Astrocyte (in vitro differentiated cells and primary cell): ENCODE measurements around the gene TMEM59. TPM values are rescaled to one million over a fixed set of nuclear protein-coding genes. Genes with fewer than 3 reads are reported as not detected.

Source experiments
- DNase-seq: peaks from one replicate; pipeline ENCODE4 v3.0.0-alpha.2; 2010; ENCODE audit warnings: low read depth
- FAIRE-seq: peaks from 2 replicates; lab custom pipeline; 2011; peaks lifted over from hg19 to GRCh38; lab: Jason Lieb, UNC
- H2AFZ ChIP-seq: 2 replicates; pipeline ENCODE4 v1.6.0; 2012; ENCODE audit warnings: low read depth, low read length, inconsistent platforms
- H3K27ac ChIP-seq: 2 replicates; pipeline ENCODE4 v1.5.1; 2011; ENCODE audit warnings: low read depth, low read length, inconsistent platforms
- H3K27me3 ChIP-seq: 2 replicates; pipeline ENCODE4 v1.6.0; 2011; ENCODE audit warnings: low read length, inconsistent platforms; ENCODE audit not compliant: insufficient read depth
- H3K36me3 ChIP-seq: 2 replicates; pipeline ENCODE4 v1.5.1; 2011; ENCODE audit warnings: low read length, inconsistent platforms; ENCODE audit not compliant: insufficient read depth
- H3K4me1 ChIP-seq: 2 replicates; pipeline ENCODE4 v1.5.1; 2011; ENCODE audit warnings: low read length, inconsistent platforms; ENCODE audit not compliant: insufficient read depth
- H3K4me2 ChIP-seq: 2 replicates; pipeline ENCODE4 v1.6.0; 2012; ENCODE audit warnings: low read length, inconsistent platforms
- H3K4me3 ChIP-seq: 2 replicates; pipeline ENCODE4 v1.5.1; 2011; ENCODE audit warnings: low read depth, mild to moderate bottlenecking, low read length, inconsistent platforms; ENCODE audit not compliant: insufficient read depth
- H3K79me2 ChIP-seq: 2 replicates; pipeline ENCODE4 v1.6.0; 2012; ENCODE audit warnings: mild to moderate bottlenecking, low read length, inconsistent platforms; ENCODE audit not compliant: insufficient read depth
- H3K9ac ChIP-seq: 2 replicates; pipeline ENCODE4 v1.6.0; 2012; ENCODE audit warnings: mild to moderate bottlenecking, low read length, inconsistent platforms
- H3K9me3 ChIP-seq: 2 replicates; pipeline ENCODE4 v1.5.1; 2012; ENCODE audit warnings: low read depth, mild to moderate bottlenecking, low read length, inconsistent platforms; ENCODE audit not compliant: insufficient read depth
- H4K20me1 ChIP-seq: 2 replicates; pipeline ENCODE4 v1.6.0; 2012; ENCODE audit warnings: low read length, inconsistent platforms; ENCODE audit not compliant: insufficient read depth
- H3K27ac Mint-ChIP-seq: one replicate; pipeline ENCODE4 v1.8.0; 2021; ENCODE audit warnings: mild to moderate bottlenecking, mixed read lengths; ENCODE audit not compliant: unreplicated experiment
- H3K27me3 Mint-ChIP-seq: one replicate; pipeline ENCODE4 v1.8.0; 2021; ENCODE audit warnings: low read depth, mixed read lengths; ENCODE audit not compliant: unreplicated experiment
- H3K36me3 Mint-ChIP-seq: one replicate; pipeline ENCODE4 v1.8.0; 2021; ENCODE audit warnings: low read depth, mixed read lengths; ENCODE audit not compliant: unreplicated experiment
- H3K4me1 Mint-ChIP-seq: one replicate; pipeline ENCODE4 v1.8.0; 2021; ENCODE audit warnings: low read depth, mixed read lengths; ENCODE audit not compliant: unreplicated experiment
- H3K4me3 Mint-ChIP-seq: one replicate; pipeline ENCODE4 v1.8.0; 2021; ENCODE audit warnings: mild to moderate bottlenecking, moderate library complexity, mixed read lengths; ENCODE audit not compliant: unreplicated experiment
- H3K9me3 Mint-ChIP-seq: one replicate; pipeline ENCODE4 v1.8.0; 2021; ENCODE audit warnings: mild to moderate bottlenecking, mixed read lengths; ENCODE audit not compliant: unreplicated experiment
- EZH2 ChIP-seq: IDR thresholded peaks from 2 replicates; pipeline ENCODE4 v1.6.1; 2012; ENCODE audit warnings: mild to moderate bottlenecking, low read length, inconsistent platforms; ENCODE audit not compliant: insufficient read depth
- total RNA-seq: library from RNA; stranded (reverse); gene quantifications from 2 replicates; pipeline ENCODE4 v1.2.1, GENCODE V29; 2021
- TF ChIP-seq, protein P1 (sequence below): IDR thresholded peaks from 2 replicates; pipeline ENCODE4 v1.5.1; 2011; ENCODE audit warnings: low read depth, mild to moderate bottlenecking, inconsistent platforms, low read length, moderate library complexity; ENCODE audit not compliant: insufficient read depth

Gene TMEM59
- total RNA-seq, 1 donor from 2014 or later = 315 TPM

DNA sequence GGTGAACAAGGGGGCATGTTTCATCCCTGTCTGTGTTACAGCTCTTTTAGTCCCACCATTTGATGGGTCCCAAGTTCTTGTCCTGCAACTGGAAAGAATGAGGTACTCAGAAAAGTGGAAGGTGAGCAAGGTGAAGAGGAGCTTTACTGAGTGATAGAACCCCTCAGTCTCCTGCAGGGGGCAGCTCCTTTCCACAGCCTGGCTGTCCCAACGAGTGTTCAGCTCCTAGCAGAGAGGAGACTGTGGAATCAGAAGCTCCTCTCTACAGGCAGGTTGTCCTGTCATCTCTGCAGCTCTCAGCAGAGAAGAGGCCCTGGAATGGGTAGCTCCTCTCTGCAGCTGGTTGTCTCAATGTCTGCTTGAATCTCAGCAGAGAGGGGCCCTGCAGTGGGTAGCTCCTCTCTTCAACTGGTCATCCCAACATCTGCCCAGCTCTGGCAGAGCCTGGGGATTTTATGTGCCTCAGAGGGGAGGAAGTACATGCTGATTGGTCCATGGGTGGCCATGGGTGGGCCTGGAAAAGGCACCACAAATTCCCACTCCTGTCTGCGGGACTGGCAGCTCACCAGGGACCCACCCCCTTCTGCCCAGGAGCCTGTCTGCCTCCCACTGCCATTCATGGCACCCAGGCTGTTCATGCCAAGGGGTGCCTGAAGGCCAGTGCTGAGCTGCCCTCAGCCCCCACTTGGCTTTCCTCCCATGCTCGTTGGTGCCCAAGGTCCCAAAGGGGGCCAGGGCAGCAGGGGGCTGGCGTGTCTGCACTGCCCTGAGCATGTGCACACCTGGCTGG lies 60.7 kb downstream of the TMEM59 start:
- peaks cover 2% of the 10 kb centered on the region for H3K9me3 ChIP-seq
- no peak overlapping the region for H3K9ac ChIP-seq
- H3K27ac ChIP-seq = no peak overlapping the region
- no peak for TF ChIP-seq EZH2
- TF ChIP-seq, protein P1, sequence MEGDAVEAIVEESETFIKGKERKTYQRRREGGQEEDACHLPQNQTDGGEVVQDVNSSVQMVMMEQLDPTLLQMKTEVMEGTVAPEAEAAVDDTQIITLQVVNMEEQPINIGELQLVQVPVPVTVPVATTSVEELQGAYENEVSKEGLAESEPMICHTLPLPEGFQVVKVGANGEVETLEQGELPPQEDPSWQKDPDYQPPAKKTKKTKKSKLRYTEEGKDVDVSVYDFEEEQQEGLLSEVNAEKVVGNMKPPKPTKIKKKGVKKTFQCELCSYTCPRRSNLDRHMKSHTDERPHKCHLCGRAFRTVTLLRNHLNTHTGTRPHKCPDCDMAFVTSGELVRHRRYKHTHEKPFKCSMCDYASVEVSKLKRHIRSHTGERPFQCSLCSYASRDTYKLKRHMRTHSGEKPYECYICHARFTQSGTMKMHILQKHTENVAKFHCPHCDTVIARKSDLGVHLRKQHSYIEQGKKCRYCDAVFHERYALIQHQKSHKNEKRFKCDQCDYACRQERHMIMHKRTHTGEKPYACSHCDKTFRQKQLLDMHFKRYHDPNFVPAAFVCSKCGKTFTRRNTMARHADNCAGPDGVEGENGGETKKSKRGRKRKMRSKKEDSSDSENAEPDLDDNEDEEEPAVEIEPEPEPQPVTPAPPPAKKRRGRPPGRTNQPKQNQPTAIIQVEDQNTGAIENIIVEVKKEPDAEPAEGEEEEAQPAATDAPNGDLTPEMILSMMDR = no peak
- H3K4me3 ChIP-seq = no peak overlapping the region
- H3K36me3 ChIP-seq = no peaks in the 10 kb centered on the region
- H3K4me1 ChIP-seq = no peaks in the 10 kb centered on the region
- H3K27me3 ChIP-seq = peaks cover 3% of the 10 kb centered on the region
- no peaks in the 10 kb centered on the region for H3K36me3 Mint-ChIP-seq
- no peaks in the 10 kb centered on the region for H4K20me1 ChIP-seq
- no peak for DNase-seq
- no peak overlapping the region for H3K27ac Mint-ChIP-seq
- H3K4me2 ChIP-seq = no peak overlapping the region
- peaks cover 2% of the 10 kb centered on the region for H3K27me3 Mint-ChIP-seq
- no peaks in the 10 kb centered on the region for H3K79me2 ChIP-seq
- H3K4me1 Mint-ChIP-seq = peaks cover 3% of the 10 kb centered on the region
- FAIRE-seq = no peak
- no peak overlapping the region for H2AFZ ChIP-seq
- no peak overlapping the region for H3K4me3 Mint-ChIP-seq
- H3K9me3 Mint-ChIP-seq = no peaks in the 10 kb centered on the region

DNA sequence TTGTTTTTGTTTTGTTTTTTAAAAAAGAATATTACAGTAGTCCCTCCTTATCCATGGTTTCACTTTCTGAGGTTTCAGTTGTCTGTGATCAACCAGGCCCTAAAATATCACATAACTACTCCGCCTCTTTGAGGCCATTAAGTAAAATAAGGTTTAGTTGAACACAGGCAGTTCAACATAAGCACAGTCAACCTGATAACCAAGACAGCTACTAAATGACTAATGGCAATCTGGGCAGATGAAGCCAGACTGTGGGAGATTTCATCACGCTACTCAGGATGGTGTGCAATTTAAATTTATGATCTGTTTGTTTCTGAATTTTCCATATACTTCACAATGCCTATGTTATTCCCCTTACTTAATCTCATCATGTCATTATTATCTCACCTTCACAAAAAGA lies 65.1 kb downstream of the TMEM59 start:
- DNase-seq (no peak), FAIRE-seq (peak; percentile 9)
- Mint-ChIP-seq H3K27me3 (peaks cover 2% of the 10 kb centered on the region), H3K36me3 (no peaks in the 10 kb centered on the region), H3K27ac (no peak overlapping the region), H3K4me3 (no peak overlapping the region), H3K9me3 (no peaks in the 10 kb centered on the region), H3K4me1 (peaks cover 8% of the 10 kb centered on the region)
- H3K4me3 ChIP-seq = no peak overlapping the region
- H3K79me2 ChIP-seq = no peaks in the 10 kb centered on the region
- H3K4me2 ChIP-seq = no peak overlapping the region
- no peaks in the 10 kb centered on the region for H3K36me3 ChIP-seq
- no peaks in the 10 kb centered on the region for H4K20me1 ChIP-seq
- H3K9me3 ChIP-seq = peaks cover 2% of the 10 kb centered on the region
- H3K27ac ChIP-seq = no peak overlapping the region
- no peak for TF ChIP-seq EZH2
- TF ChIP-seq, protein P1 = no peak
- peaks cover 3% of the 10 kb centered on the region for H3K27me3 ChIP-seq
- H3K4me1 ChIP-seq = peaks cover under 1% of the 10 kb centered on the region
- H3K9ac ChIP-seq = no peak overlapping the region
- no peak overlapping the region for H2AFZ ChIP-seq

DNA sequence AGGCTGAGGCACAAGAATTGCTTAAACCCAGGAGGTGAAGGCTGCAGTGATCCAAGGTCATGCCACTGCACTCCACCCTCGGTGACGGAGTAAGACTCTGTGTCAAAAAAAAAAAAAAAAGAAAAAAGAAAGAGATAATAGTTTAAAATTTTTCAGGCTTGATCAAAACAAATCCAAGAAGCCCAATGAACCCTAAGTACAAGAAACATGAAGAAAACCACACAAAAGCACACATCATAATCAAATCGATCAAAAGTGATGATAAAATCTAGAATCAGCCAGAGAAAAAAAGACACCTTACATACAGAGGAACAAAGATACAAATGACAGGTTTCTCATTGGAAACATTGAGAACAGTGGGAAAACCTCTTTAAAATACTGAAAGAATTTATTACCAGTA lies 66.5 kb downstream of the TMEM59 start:
- peaks cover 5% of the 10 kb centered on the region for H3K4me1 ChIP-seq
- Mint-ChIP-seq H3K4me1 (peaks cover 14% of the 10 kb centered on the region), H3K9me3 (no peaks in the 10 kb centered on the region), H3K27ac (no peak overlapping the region), H3K27me3 (peaks cover 2% of the 10 kb centered on the region), H3K36me3 (no peaks in the 10 kb centered on the region), H3K4me3 (no peak overlapping the region)
- no peak overlapping the region for H3K27ac ChIP-seq
- H4K20me1 ChIP-seq = no peaks in the 10 kb centered on the region
- no peak overlapping the region for H3K4me3 ChIP-seq
- H3K9me3 ChIP-seq = no peaks in the 10 kb centered on the region
- FAIRE-seq = no peak
- no peak overlapping the region for H3K4me2 ChIP-seq
- no peak for DNase-seq
- no peak overlapping the region for H3K9ac ChIP-seq
- H3K79me2 ChIP-seq = no peaks in the 10 kb centered on the region
- H2AFZ ChIP-seq = no peak overlapping the region
- peaks cover 3% of the 10 kb centered on the region for H3K27me3 ChIP-seq
- H3K36me3 ChIP-seq = no peaks in the 10 kb centered on the region
- TF ChIP-seq, protein P1 = no peak
- TF ChIP-seq EZH2 = no peak
